Dendritic cell treated with granulocyte-macrophage colony-stimulating factor and Interleukin-4, amounts not matched to agents 40 ng/mL and 50 ng/mL, for 4 days (primary cell): ENCODE results near the gene PIK3R1.

Experiments used
- H3K27ac Mint-ChIP-seq: one replicate; pipeline ENCODE4 v1.8.0; 2022; ENCODE audit warnings: mild to moderate bottlenecking, mixed read lengths
- H3K27me3 Mint-ChIP-seq: one replicate; pipeline ENCODE4 v1.8.0; 2022; ENCODE audit warnings: mild to moderate bottlenecking, mixed read lengths
- H3K36me3 Mint-ChIP-seq: one replicate; pipeline ENCODE4 v1.8.0; 2022; ENCODE audit warnings: low read depth, mixed read lengths
- H3K4me1 Mint-ChIP-seq: one replicate; pipeline ENCODE4 v1.8.0; 2022; ENCODE audit warnings: low read depth, mixed read lengths
- H3K4me3 Mint-ChIP-seq: one replicate; pipeline ENCODE4 v1.8.0; 2022; ENCODE audit warnings: mild to moderate bottlenecking, moderate library complexity, mixed read lengths
- H3K9me3 Mint-ChIP-seq: one replicate; pipeline ENCODE4 v1.8.0; 2022; ENCODE audit warnings: mixed read lengths
- intact Hi-C: fragments of 100-400 bp; cut with micrococcal nuclease; formaldehyde crosslinking; loops from one replicate; pipeline ENCODE4 v1.15.0; 2022

The PIK3R1 gene

GRCh38 chr5:68319706-68320412, 104.3 kb downstream of the PIK3R1 start:
- Mint-ChIP-seq H3K4me1 (peaks cover 11% of the 10 kb centered on the region), H3K4me3 (no peak overlapping the region), H3K27ac (no peak overlapping the region), H3K36me3 (no peaks in the 10 kb centered on the region), H3K27me3 (peaks cover 37% of the 10 kb centered on the region), H3K9me3 (peaks cover 10% of the 10 kb centered on the region)
- intact Hi-C loops, result no loop called here

- Mint-ChIP-seq H3K9me3 (peaks cover 16% of the 10 kb centered on the region), H3K36me3 (no peaks in the 10 kb centered on the region), H3K27me3 (peaks cover 41% of the 10 kb centered on the region), H3K4me3 (no peak overlapping the region), H3K4me1 (peaks cover 11% of the 10 kb centered on the region), H3K27ac (no peak overlapping the region)
- intact Hi-C loops, result no loop called here
Measured at GRCh38 chr5:68320413-68320986, 104.9 kb downstream of the PIK3R1 start.

- H3K27ac Mint-ChIP-seq, result no peak overlapping the region
- no peak overlapping the region for H3K4me3 Mint-ChIP-seq
- H3K4me1 Mint-ChIP-seq, result peaks cover 17% of the 10 kb centered on the region
- H3K27me3 Mint-ChIP-seq, result peaks cover 39% of the 10 kb centered on the region
- peaks cover 18% of the 10 kb centered on the region for H3K9me3 Mint-ChIP-seq
- no peaks in the 10 kb centered on the region for H3K36me3 Mint-ChIP-seq
- intact Hi-C loops, result no loop called here
Measured at GRCh38 chr5:68325065-68325580, 109.6 kb downstream of the PIK3R1 start.

- Mint-ChIP-seq H3K27me3 (peaks cover 26% of the 10 kb centered on the region), H3K4me1 (peaks cover 40% of the 10 kb centered on the region), H3K36me3 (no peaks in the 10 kb centered on the region), H3K4me3 (no peak overlapping the region), H3K9me3 (peaks cover 10% of the 10 kb centered on the region), H3K27ac (no peak overlapping the region)
- intact Hi-C loops, result no loop called here
Measured at GRCh38 chr5:68329554-68330255, 114.1 kb downstream of the PIK3R1 start.

- no peaks in the 10 kb centered on the region for H3K36me3 Mint-ChIP-seq
- peak overlapping the region; percentile 74 for H3K27ac Mint-ChIP-seq
- intact Hi-C loops, result no loop called here
- peaks cover 35% of the 10 kb centered on the region for H3K4me1 Mint-ChIP-seq
- peaks cover 2% of the 10 kb centered on the region for H3K9me3 Mint-ChIP-seq
- H3K27me3 Mint-ChIP-seq, result peaks cover 22% of the 10 kb centered on the region
- no peak overlapping the region for H3K4me3 Mint-ChIP-seq
Measured at GRCh38 chr5:68330574-68330973, 115.0 kb downstream of the PIK3R1 start.

GRCh38 chr5:68331192-68332079, 115.9 kb downstream of the PIK3R1 start:
- H3K9me3 Mint-ChIP-seq, result no peaks in the 10 kb centered on the region
- H3K4me3 Mint-ChIP-seq, result no peak overlapping the region
- peaks cover 35% of the 10 kb centered on the region for H3K4me1 Mint-ChIP-seq
- peak overlapping the region; percentile 74 for H3K27ac Mint-ChIP-seq
- peaks cover 24% of the 10 kb centered on the region for H3K27me3 Mint-ChIP-seq
- no peaks in the 10 kb centered on the region for H3K36me3 Mint-ChIP-seq
- intact Hi-C loops, result loop anchor here (1.0 kb wide), 1 partner anchor 103 kb away; no protein-coding TSS in a partner anchor

- Mint-ChIP-seq H3K27ac (no peak overlapping the region), H3K27me3 (peaks cover 27% of the 10 kb centered on the region), H3K36me3 (no peaks in the 10 kb centered on the region), H3K4me3 (no peak overlapping the region), H3K4me1 (peaks cover 35% of the 10 kb centered on the region), H3K9me3 (no peaks in the 10 kb centered on the region)
- intact Hi-C loops, result no loop called here
Measured at GRCh38 chr5:68332080-68332451, 116.5 kb downstream of the PIK3R1 start.

- intact Hi-C loops, result no loop called here
- Mint-ChIP-seq H3K27me3 (peaks cover 25% of the 10 kb centered on the region), H3K4me3 (no peak overlapping the region), H3K36me3 (no peaks in the 10 kb centered on the region), H3K4me1 (peaks cover 34% of the 10 kb centered on the region), H3K27ac (no peak overlapping the region), H3K9me3 (no peaks in the 10 kb centered on the region)
Measured at GRCh38 chr5:68332556-68332955, 117.0 kb downstream of the PIK3R1 start.

GRCh38 chr5:68333649-68334552, 118.3 kb downstream of the PIK3R1 start:
- peaks cover 15% of the 10 kb centered on the region for H3K27me3 Mint-ChIP-seq
- intact Hi-C loops, result no loop called here
- no peak overlapping the region for H3K27ac Mint-ChIP-seq
- H3K36me3 Mint-ChIP-seq, result no peaks in the 10 kb centered on the region
- peaks cover 28% of the 10 kb centered on the region for H3K4me1 Mint-ChIP-seq
- H3K9me3 Mint-ChIP-seq, result no peaks in the 10 kb centered on the region
- no peak overlapping the region for H3K4me3 Mint-ChIP-seq

GRCh38 chr5:68334553-68334886, 119.0 kb downstream of the PIK3R1 start:
- Mint-ChIP-seq H3K4me3 (no peak overlapping the region), H3K36me3 (no peaks in the 10 kb centered on the region), H3K27me3 (peaks cover 18% of the 10 kb centered on the region), H3K9me3 (no peaks in the 10 kb centered on the region), H3K4me1 (peaks cover 27% of the 10 kb centered on the region), H3K27ac (no peak overlapping the region)
- intact Hi-C loops, result no loop called here

GRCh38 chr5:68335075-68335474, 119.5 kb downstream of the PIK3R1 start:
- Mint-ChIP-seq H3K27ac (no peak overlapping the region), H3K4me1 (peaks cover 23% of the 10 kb centered on the region), H3K4me3 (no peak overlapping the region)

GRCh38 chr5:68336200-68336599, 120.6 kb downstream of the PIK3R1 start:
- Mint-ChIP-seq H3K4me3 (no peak overlapping the region), H3K27ac (no peak overlapping the region), H3K4me1 (peaks cover 15% of the 10 kb centered on the region), H3K9me3 (no peaks in the 10 kb centered on the region), H3K36me3 (no peaks in the 10 kb centered on the region), H3K27me3 (peaks cover 27% of the 10 kb centered on the region)
- intact Hi-C loops, result no loop called here

More at GRCh38 chr5:68335075-68335474, 119.5 kb downstream of the PIK3R1 start:
- H3K36me3 Mint-ChIP-seq, result no peaks in the 10 kb centered on the region
- intact Hi-C loops, result no loop called here
- H3K27me3 Mint-ChIP-seq, result peaks cover 20% of the 10 kb centered on the region
- no peaks in the 10 kb centered on the region for H3K9me3 Mint-ChIP-seq

- no peaks in the 10 kb centered on the region for H3K36me3 Mint-ChIP-seq
- peaks cover 31% of the 10 kb centered on the region for H3K27me3 Mint-ChIP-seq
- peaks cover 8% of the 10 kb centered on the region for H3K4me1 Mint-ChIP-seq
- H3K27ac Mint-ChIP-seq, result no peak overlapping the region
- intact Hi-C loops, result no loop called here
- H3K9me3 Mint-ChIP-seq, result no peaks in the 10 kb centered on the region
- no peak overlapping the region for H3K4me3 Mint-ChIP-seq
Measured at GRCh38 chr5:68337235-68337634, 121.7 kb downstream of the PIK3R1 start.
